Measurements from ENCODE around the gene SSC4D.
"Not testable (repeated sequence)": the region's sequence is repeated elsewhere in the genome, so short reads cannot be mapped to it uniquely, and the experiment has no call there.

Gene SSC4D

DNA sequence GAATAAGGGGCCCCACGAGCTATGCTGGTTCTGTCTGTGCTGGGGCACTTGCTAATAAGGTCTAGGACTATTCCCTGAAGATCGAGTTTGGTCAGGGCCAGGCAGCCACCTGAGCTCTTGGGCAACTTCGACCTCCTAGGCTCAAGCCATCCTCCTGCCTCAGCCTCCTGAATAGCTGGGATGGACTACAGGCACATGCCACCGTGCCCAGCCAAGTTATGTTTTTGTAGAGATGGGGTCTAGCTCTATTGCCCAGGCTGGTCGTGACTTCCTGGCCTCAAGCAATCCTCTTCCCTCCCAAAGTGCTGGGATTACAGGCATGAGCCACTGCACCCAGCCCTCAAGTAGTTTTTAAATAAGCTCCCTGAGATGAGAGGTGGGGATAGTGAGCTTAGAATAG is 18.1 kb upstream of the SSC4D start:
- Histone ChIP-seq H3K36me3 (ENCODE audit: control insufficient read depth, low read length) (no peaks in the 10 kb centered on the region), H3K4me2 (ENCODE audit: low read length) (no peak overlapping the region), H3K27me3 (ENCODE audit: control insufficient read depth, low read length) (peaks cover 21% of the 10 kb centered on the region), H4K20me1 (ENCODE audit: control insufficient read depth, insufficient read depth, low read depth, low read length) (no peaks in the 10 kb centered on the region), H3K4me1 (ENCODE audit: control insufficient read depth, low read length) (no peaks in the 10 kb centered on the region), H3K9me3 (ENCODE audit: control insufficient read depth, insufficient read depth, low read length) (no peaks in the 10 kb centered on the region), H3K27ac (ENCODE audit: low read depth, low read length) (no peak overlapping the region), H3K79me2 (ENCODE audit: control insufficient read depth, low read length) (no peaks in the 10 kb centered on the region), H3K9me2 (replicated peaks; ENCODE audit: control insufficient read depth, low read length) (no peaks in the 10 kb centered on the region), H3K4me3 (ENCODE audit: low read length) (no peak overlapping the region), H3F3A (ENCODE audit: control insufficient read depth, insufficient read depth) (no peaks in the 10 kb centered on the region)
- TF ChIP-seq, protein P1, sequence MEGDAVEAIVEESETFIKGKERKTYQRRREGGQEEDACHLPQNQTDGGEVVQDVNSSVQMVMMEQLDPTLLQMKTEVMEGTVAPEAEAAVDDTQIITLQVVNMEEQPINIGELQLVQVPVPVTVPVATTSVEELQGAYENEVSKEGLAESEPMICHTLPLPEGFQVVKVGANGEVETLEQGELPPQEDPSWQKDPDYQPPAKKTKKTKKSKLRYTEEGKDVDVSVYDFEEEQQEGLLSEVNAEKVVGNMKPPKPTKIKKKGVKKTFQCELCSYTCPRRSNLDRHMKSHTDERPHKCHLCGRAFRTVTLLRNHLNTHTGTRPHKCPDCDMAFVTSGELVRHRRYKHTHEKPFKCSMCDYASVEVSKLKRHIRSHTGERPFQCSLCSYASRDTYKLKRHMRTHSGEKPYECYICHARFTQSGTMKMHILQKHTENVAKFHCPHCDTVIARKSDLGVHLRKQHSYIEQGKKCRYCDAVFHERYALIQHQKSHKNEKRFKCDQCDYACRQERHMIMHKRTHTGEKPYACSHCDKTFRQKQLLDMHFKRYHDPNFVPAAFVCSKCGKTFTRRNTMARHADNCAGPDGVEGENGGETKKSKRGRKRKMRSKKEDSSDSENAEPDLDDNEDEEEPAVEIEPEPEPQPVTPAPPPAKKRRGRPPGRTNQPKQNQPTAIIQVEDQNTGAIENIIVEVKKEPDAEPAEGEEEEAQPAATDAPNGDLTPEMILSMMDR (IDR thresholded peaks at IDR 0.05; ENCODE audit: low read depth, low read length, poor library complexity, severe bottlenecking) = no peak
- no peak for TF ChIP-seq EZH2phosphoT487 (IDR thresholded peaks at IDR 0.05; ENCODE audit: borderline replicate concordance, low read length)

DNA sequence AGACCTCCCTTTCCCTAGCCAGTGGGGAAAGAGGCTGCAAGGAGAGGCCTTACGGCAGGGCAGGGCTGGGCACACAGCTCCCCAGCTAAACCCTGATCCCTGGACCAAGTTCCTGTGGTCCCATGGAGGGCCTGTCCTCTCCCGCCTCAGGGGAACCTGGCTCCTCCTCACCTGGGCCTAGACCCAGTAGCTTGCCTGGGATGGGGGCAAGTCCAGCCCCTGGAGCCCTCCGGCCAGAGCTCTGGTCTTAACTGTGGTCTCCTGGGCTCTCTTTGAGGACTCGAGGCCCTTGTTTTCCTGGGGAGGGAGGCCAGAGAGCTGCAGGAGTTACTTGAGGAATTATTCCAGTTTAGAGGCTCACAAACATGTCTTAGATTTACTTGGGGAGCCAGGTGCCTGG is 16.7 kb upstream of the SSC4D start:
- Histone ChIP-seq H3K27me3 (ENCODE audit: control insufficient read depth, low read length) (peaks cover 21% of the 10 kb centered on the region), H3K4me3 (ENCODE audit: low read length) (no peak overlapping the region), H3K9me2 (replicated peaks; ENCODE audit: control insufficient read depth, low read length) (no peaks in the 10 kb centered on the region), H3K9me3 (ENCODE audit: control insufficient read depth, insufficient read depth, low read length) (no peaks in the 10 kb centered on the region), H4K20me1 (ENCODE audit: control insufficient read depth, insufficient read depth, low read depth, low read length) (no peaks in the 10 kb centered on the region), H3K36me3 (ENCODE audit: control insufficient read depth, low read length) (no peaks in the 10 kb centered on the region), H3K4me1 (ENCODE audit: control insufficient read depth, low read length) (no peaks in the 10 kb centered on the region), H3K79me2 (ENCODE audit: control insufficient read depth, low read length) (no peaks in the 10 kb centered on the region), H3K4me2 (ENCODE audit: low read length) (no peak overlapping the region), H3K27ac (ENCODE audit: low read depth, low read length) (no peak overlapping the region), H3F3A (ENCODE audit: control insufficient read depth, insufficient read depth) (no peaks in the 10 kb centered on the region)
- no peak for TF ChIP-seq EZH2phosphoT487 (IDR thresholded peaks at IDR 0.05; ENCODE audit: borderline replicate concordance, low read length)
- TF ChIP-seq, protein P1 (IDR thresholded peaks at IDR 0.05; ENCODE audit: low read depth, low read length, poor library complexity, severe bottlenecking) = no peak

DNA sequence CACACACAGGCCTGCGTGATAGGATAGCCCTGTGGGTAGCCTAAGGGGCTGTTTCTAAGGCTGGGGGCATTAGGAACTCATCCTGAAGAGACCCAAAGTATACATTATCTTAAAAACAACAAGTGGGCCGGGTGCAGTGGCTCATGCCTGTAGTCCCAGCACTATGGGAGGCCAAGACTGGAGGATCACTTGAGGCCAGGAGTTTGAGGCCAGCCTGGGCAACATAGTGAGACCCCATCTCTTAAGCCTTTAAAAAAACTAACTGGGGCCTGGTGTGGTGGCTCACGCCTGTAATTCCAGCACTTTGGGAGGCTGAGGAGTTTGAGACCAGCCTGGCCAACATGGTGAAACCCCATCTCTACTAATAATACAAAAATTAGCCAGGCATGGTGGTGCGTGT is 16.1 kb upstream of the SSC4D start:
- not testable (repeated sequence) for H3K36me3 ChIP-seq (ENCODE audit: control insufficient read depth, low read length); H4K20me1 ChIP-seq (ENCODE audit: control insufficient read depth, insufficient read depth, low read depth, low read length); H3K4me2 ChIP-seq (ENCODE audit: low read length); H3F3A ChIP-seq (ENCODE audit: control insufficient read depth, insufficient read depth); H3K4me3 ChIP-seq (ENCODE audit: low read length); H3K4me1 ChIP-seq (ENCODE audit: control insufficient read depth, low read length); H3K9me2 ChIP-seq (replicated peaks; ENCODE audit: control insufficient read depth, low read length); H3K79me2 ChIP-seq (ENCODE audit: control insufficient read depth, low read length); H3K27ac ChIP-seq (ENCODE audit: low read depth, low read length); H3K9me3 ChIP-seq (ENCODE audit: control insufficient read depth, insufficient read depth, low read length)
- H3K27me3 ChIP-seq (ENCODE audit: control insufficient read depth, low read length) = peaks cover 24% of the 10 kb centered on the region

DNA sequence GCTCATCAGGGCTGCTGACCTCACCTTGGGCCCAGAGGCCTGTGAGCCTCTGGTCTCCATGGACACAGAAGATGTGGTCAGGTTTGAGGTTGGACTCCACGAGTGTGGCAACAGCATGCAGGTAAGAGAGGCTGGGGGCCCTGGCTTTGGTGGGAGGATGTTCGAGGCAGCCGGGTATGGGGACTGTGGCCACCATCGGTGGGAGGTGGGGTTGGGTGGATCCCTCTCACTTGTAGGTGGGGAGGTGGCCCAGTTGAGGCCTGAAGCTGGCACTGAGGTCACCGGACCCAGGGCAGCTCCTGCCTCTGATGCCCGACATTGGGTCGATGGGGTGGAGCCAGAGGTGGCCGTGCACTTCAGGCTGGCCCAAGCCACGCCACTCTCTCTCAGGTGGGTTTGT is 15.7 kb upstream of the SSC4D start:
- no peak overlapping the region for H3K4me2 ChIP-seq (ENCODE audit: low read length)
- no peak overlapping the region for H3K27ac ChIP-seq (ENCODE audit: low read depth, low read length)
- no peaks in the 10 kb centered on the region for H4K20me1 ChIP-seq (ENCODE audit: control insufficient read depth, insufficient read depth, low read depth, low read length)
- no peaks in the 10 kb centered on the region for H3K79me2 ChIP-seq (ENCODE audit: control insufficient read depth, low read length)
- TF ChIP-seq EZH2phosphoT487 (IDR thresholded peaks at IDR 0.05; ENCODE audit: borderline replicate concordance, low read length) = no peak
- TF ChIP-seq, protein P1 (IDR thresholded peaks at IDR 0.05; ENCODE audit: low read depth, low read length, poor library complexity, severe bottlenecking) = no peak
- no peaks in the 10 kb centered on the region for H3K36me3 ChIP-seq (ENCODE audit: control insufficient read depth, low read length)
- H3K27me3 ChIP-seq (ENCODE audit: control insufficient read depth, low read length) = peaks cover 26% of the 10 kb centered on the region
- H3F3A ChIP-seq (ENCODE audit: control insufficient read depth, insufficient read depth) = no peaks in the 10 kb centered on the region
- H3K9me2 ChIP-seq (replicated peaks; ENCODE audit: control insufficient read depth, low read length) = no peaks in the 10 kb centered on the region
- no peak overlapping the region for H3K4me3 ChIP-seq (ENCODE audit: low read length)
- H3K9me3 ChIP-seq (ENCODE audit: control insufficient read depth, insufficient read depth, low read length) = no peaks in the 10 kb centered on the region
- H3K4me1 ChIP-seq (ENCODE audit: control insufficient read depth, low read length) = no peaks in the 10 kb centered on the region

All from DOHH2 (cell line).